Activated naive CD8-positive, alpha-beta T cell treated with anti-CD3 and anti-CD28 coated beads, Interleukin-2, amount 10 ng/mL, durations not matched to agents 7 days and 5 days (primary cell): ENCODE measurements around the gene IGLL1. TPM values are rescaled to one million over a fixed set of nuclear protein-coding genes. Genes with fewer than 3 reads are reported as not detected.
A peak's percentile ranks its signal among the peaks of the same experiment; 100 is the strongest.
"Not testable (repeated sequence)": the region's sequence is repeated elsewhere in the genome, so short reads cannot be mapped to it uniquely, and the experiment has no call there.

Source experiments
- ATAC-seq: fragments of 150-1000 bp; cut with Tn5 transposase; one replicate; pipeline ENCODE4 v1.10.0; 2021; ENCODE audit warnings: low read depth, moderate library complexity
- POLR2A ChIA-PET: fragments of 350-600 bp; sonication (Branson Sonifier 250); formaldehyde crosslinking; loops from one replicate; lab custom pipeline; 2021; ENCODE audit warnings: antibody characterized with exemption; lab: Charles Lee
- DNase-seq: peaks from one replicate; pipeline ENCODE4 v3.0.0; 2021
- H3K27ac Mint-ChIP-seq: one replicate; pipeline ENCODE4 v1.8.0; 2022; ENCODE audit warnings: mild to moderate bottlenecking, mixed read lengths
- H3K27me3 Mint-ChIP-seq: one replicate; pipeline ENCODE4 v1.8.0; 2022; ENCODE audit warnings: mild to moderate bottlenecking, moderate library complexity, mixed read lengths
- H3K36me3 Mint-ChIP-seq: one replicate; pipeline ENCODE4 v1.8.0; 2021; ENCODE audit warnings: mild to moderate bottlenecking, mixed read lengths
- H3K4me1 Mint-ChIP-seq: one replicate; pipeline ENCODE4 v1.8.0; 2021; ENCODE audit warnings: mixed read lengths
- H3K4me3 Mint-ChIP-seq: one replicate; pipeline ENCODE4 v1.8.0; 2022; ENCODE audit warnings: mild to moderate bottlenecking, moderate library complexity, mixed read lengths
- H3K9me3 Mint-ChIP-seq: one replicate; pipeline ENCODE4 v1.8.0; 2021; ENCODE audit warnings: mixed read lengths
- total RNA-seq, 2 experiments: library from RNA; stranded (reverse); gene quantifications; one replicate each; pipeline ENCODE4 v1.2.3, GENCODE V29; 2021

The IGLL1 gene
- total RNA-seq, 2 experiments from 2014 or later: not detected

- H3K4me1 Mint-ChIP-seq: peaks cover 16% of the 10 kb centered on the region
- POLR2A ChIA-PET: no interaction called here
- H3K4me3 Mint-ChIP-seq: no peak overlapping the region
- no peak overlapping the region for H3K27ac Mint-ChIP-seq
- ATAC-seq (no peak), DNase-seq (no peak)
- peaks cover 38% of the 10 kb centered on the region for H3K27me3 Mint-ChIP-seq
- no peaks in the 10 kb centered on the region for H3K36me3 Mint-ChIP-seq
- H3K9me3 Mint-ChIP-seq: no peaks in the 10 kb centered on the region
These were observed 3.4 kb downstream of the IGLL1 start for GRCh38 chr22:23576681-23577080.

- POLR2A ChIA-PET: no interaction called here
- peaks cover 7% of the 10 kb centered on the region for H3K4me1 Mint-ChIP-seq
- DNase-seq (peak; percentile 14), ATAC-seq (no peak)
- H3K36me3 Mint-ChIP-seq: no peaks in the 10 kb centered on the region
- H3K27me3 Mint-ChIP-seq: peaks cover 32% of the 10 kb centered on the region
- no peak overlapping the region for H3K4me3 Mint-ChIP-seq
- H3K9me3 Mint-ChIP-seq: no peaks in the 10 kb centered on the region
- no peak overlapping the region for H3K27ac Mint-ChIP-seq
These were observed 4.5 kb downstream of the IGLL1 start for GRCh38 chr22:23575601-23576000.

DNA sequence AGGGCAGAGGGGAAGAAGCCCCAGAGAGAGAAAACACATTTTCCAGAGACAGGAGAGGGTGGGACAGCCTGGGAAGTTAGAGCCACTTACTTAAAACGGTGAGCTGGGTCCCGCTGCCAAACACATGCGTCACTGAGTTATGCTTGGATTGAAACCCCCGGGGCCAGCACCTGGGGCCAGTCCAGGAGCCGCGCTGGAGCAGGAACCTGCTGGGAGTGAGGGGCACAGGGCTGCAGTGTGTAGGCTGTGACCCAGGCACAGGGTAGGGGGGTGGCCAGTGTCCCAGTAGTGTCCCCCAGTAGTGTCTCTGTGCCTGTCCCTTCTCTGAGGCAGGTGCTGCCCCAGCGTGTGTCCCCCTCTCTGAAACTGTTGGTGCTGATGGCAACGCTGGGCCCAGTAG, 5.2 kb downstream of the IGLL1 start:
- peaks cover 32% of the 10 kb centered on the region for H3K27me3 Mint-ChIP-seq
- no peak overlapping the region for H3K27ac Mint-ChIP-seq
- POLR2A ChIA-PET: no interaction called here
- DNase-seq (peak; percentile 12), ATAC-seq (no peak)
- H3K9me3 Mint-ChIP-seq: no peaks in the 10 kb centered on the region
- H3K36me3 Mint-ChIP-seq: no peaks in the 10 kb centered on the region
- peaks cover 6% of the 10 kb centered on the region for H3K4me1 Mint-ChIP-seq
- no peak overlapping the region for H3K4me3 Mint-ChIP-seq

DNA sequence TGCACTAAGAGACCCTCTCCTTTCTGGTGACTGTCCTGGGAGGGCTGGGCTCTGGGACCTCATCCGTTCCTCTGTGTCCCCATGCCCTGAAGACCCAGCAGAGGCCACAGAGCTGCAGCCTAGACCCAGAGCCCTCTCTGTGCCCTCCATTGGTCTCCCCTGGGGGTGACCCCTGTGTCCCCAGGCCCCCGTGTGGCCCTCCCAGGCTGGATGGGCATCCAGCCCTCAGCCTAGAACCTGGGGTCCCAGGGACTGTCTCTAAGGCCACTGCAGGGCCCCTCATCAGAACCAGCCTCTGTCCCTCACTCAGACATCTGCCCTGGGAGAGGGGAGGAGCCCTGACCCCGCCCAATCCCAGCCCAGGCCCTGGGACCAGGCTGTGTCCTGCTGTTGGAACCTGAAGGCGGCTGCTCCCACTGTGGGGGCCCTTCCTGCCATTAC, 5.7 kb downstream of the IGLL1 start:
- DNase-seq: peak; percentile 26
- Mint-ChIP-seq H3K36me3 (no peaks in the 10 kb centered on the region), H3K4me1 (peaks cover 6% of the 10 kb centered on the region), H3K27ac (no peak overlapping the region), H3K9me3 (no peaks in the 10 kb centered on the region), H3K4me3 (no peak overlapping the region), H3K27me3 (peaks cover 32% of the 10 kb centered on the region)
- POLR2A ChIA-PET: no interaction called here
- no peak for ATAC-seq

GRCh38 chr22:23573701-23574235, 6.3 kb downstream of the IGLL1 start:
- H3K4me3 Mint-ChIP-seq, H3K36me3 Mint-ChIP-seq, ATAC-seq, POLR2A ChIA-PET, H3K9me3 Mint-ChIP-seq, H3K4me1 Mint-ChIP-seq, H3K27ac Mint-ChIP-seq: not testable (repeated sequence)
- peak; percentile 18 for DNase-seq
- H3K27me3 Mint-ChIP-seq: peaks cover 28% of the 10 kb centered on the region

- H3K27ac Mint-ChIP-seq, H3K4me3 Mint-ChIP-seq, H3K4me1 Mint-ChIP-seq, ATAC-seq, H3K36me3 Mint-ChIP-seq, H3K9me3 Mint-ChIP-seq, POLR2A ChIA-PET: not testable (repeated sequence)
- H3K27me3 Mint-ChIP-seq: peaks cover 23% of the 10 kb centered on the region
- peak; percentile 6 for DNase-seq
These were observed 7.0 kb downstream of the IGLL1 start for GRCh38 chr22:23573106-23573505.

DNA sequence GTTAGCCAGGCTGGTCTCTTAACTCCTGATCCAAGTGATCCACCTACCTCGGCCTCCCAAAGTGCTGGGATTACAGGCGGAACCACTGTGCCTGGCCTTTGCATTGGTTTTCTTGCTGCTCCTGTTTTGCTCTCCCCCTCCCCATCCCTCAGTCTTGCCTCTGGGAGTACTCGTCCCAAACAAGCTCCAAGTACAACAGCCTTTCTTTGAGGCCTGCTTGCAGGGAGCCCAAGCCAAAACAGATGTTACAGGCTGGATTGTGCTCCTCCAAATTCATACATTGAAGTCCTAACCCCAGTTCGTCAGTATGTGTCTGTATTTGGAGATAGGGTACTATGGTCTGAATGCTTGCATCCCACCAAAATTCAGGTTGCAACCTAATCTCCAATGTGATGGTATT, 8.6 kb downstream of the IGLL1 start:
- Mint-ChIP-seq H3K36me3 (no peaks in the 10 kb centered on the region), H3K4me1 (peaks cover under 1% of the 10 kb centered on the region), H3K4me3 (no peak overlapping the region), H3K9me3 (no peaks in the 10 kb centered on the region), H3K27ac (no peak overlapping the region), H3K27me3 (peaks cover 18% of the 10 kb centered on the region)
- DNase-seq (no peak), ATAC-seq (no peak)
- POLR2A ChIA-PET: no interaction called here

DNA sequence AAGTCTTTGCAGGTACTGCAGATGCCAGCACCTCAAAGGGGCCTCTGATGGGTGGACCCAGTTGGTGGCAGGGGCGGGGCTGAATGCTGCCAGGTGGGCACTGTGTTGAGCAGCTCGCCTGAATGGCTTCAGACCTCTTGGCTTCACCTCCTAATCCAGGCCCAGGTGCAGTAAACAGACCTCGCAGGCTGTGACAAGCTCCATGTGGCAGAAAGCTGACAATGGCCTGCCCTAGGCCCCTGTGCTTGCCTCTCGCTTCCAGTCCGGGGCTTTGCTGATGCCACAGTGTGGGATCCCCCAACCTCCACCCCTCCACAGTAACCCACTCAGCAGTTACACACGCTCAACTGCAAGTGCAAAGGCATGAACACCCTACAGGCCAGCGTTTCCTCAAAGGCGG, 9.4 kb downstream of the IGLL1 start:
- H3K27me3 Mint-ChIP-seq: peaks cover 14% of the 10 kb centered on the region
- no peak overlapping the region for H3K4me3 Mint-ChIP-seq
- ATAC-seq: no peak
- H3K4me1 Mint-ChIP-seq: peaks cover 2% of the 10 kb centered on the region
- no peaks in the 10 kb centered on the region for H3K9me3 Mint-ChIP-seq
- POLR2A ChIA-PET: no interaction called here
- H3K27ac Mint-ChIP-seq: no peak overlapping the region
- H3K36me3 Mint-ChIP-seq: no peaks in the 10 kb centered on the region
- DNase-seq: no peak

GRCh38 chr22:23569716-23570115, 10.4 kb downstream of the IGLL1 start:
- Mint-ChIP-seq H3K27ac (no peak overlapping the region), H3K4me1 (peaks cover 5% of the 10 kb centered on the region), H3K27me3 (peaks cover 21% of the 10 kb centered on the region), H3K9me3 (no peaks in the 10 kb centered on the region), H3K36me3 (no peaks in the 10 kb centered on the region), H3K4me3 (no peak overlapping the region)
- ATAC-seq (no peak), DNase-seq (no peak)
- POLR2A ChIA-PET: no interaction called here

DNA sequence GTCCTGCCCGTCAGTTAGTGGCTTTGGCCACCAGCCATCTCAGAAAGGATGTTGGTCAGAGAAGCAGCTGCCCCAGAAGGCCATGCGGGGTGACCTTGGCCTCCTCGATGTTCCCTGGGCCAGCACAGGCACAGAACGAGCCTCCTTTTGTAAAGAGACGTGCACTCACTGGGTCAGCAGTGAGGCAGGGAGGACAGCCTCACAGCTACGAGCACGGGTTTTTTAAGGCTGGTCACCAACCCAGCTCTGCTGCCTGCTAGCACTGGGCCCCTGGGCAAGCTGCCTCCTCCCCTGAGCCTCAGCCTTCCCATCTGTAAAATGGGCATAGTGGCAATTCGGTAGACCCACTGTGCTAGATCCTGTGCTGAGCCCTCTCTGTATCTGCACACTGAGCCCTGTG, 10.8 kb downstream of the IGLL1 start:
- peaks cover 5% of the 10 kb centered on the region for H3K4me1 Mint-ChIP-seq
- H3K36me3 Mint-ChIP-seq: no peaks in the 10 kb centered on the region
- no peak overlapping the region for H3K4me3 Mint-ChIP-seq
- H3K27ac Mint-ChIP-seq: no peak overlapping the region
- H3K9me3 Mint-ChIP-seq: no peaks in the 10 kb centered on the region
- peaks cover 26% of the 10 kb centered on the region for H3K27me3 Mint-ChIP-seq
- POLR2A ChIA-PET: no interaction called here
- DNase-seq: no peak
- ATAC-seq: no peak

GRCh38 chr22:23566705-23567475, 13.2 kb downstream of the IGLL1 start:
- DNase-seq (no peak), ATAC-seq (no peak)
- POLR2A ChIA-PET: no interaction called here
- Mint-ChIP-seq H3K4me3 (no peak overlapping the region), H3K4me1 (peaks cover 5% of the 10 kb centered on the region), H3K27me3 (peaks cover 35% of the 10 kb centered on the region), H3K9me3 (no peaks in the 10 kb centered on the region), H3K27ac (no peak overlapping the region), H3K36me3 (no peaks in the 10 kb centered on the region)

DNA sequence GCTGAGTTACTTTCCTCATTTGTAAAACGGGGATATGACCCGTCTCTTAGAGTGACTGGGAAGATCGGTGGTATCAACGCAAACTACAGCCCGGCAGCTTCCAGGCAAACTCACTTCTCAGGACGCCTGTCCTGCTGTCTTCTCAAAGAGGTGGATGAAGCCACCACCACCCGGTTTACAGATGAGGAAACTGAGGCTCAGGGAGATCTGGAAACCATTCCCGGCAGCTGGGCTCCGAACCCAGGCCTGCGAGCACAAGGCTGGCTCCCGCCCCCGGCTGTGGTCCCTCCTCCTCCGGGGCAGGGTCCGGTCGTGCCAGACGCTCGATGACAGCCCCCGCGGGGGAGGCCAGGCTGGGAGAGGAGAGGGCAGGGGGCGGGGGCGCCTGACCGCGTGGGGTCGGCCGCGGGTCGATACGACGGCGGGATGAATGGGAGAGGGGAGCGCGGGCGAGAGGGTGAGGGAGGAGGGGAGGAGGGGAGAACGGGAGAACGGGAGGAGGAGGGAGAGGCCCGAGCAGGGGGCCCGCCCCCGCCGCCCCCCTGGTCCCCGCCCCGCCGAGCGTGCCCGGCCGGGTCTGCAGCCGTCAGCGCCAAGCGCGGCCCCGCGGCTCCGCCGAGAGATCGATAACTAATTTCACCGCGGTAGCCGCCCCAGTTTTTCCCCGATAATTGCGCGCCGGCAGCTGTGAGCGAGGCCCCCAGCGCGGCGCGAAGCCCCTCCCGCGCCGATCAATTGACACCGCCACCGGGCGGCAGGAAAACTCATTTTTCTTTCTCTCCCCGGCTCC, 14.0 kb downstream of the IGLL1 start:
- no peak for DNase-seq
- Mint-ChIP-seq H3K4me3 (peak overlapping the region; percentile 70), H3K27ac (no peak overlapping the region), H3K27me3 (peaks cover 35% of the 10 kb centered on the region), H3K9me3 (no peaks in the 10 kb centered on the region), H3K4me1 (peaks cover 5% of the 10 kb centered on the region), H3K36me3 (no peaks in the 10 kb centered on the region)
- no peak for ATAC-seq
- POLR2A ChIA-PET: no interaction called here

DNA sequence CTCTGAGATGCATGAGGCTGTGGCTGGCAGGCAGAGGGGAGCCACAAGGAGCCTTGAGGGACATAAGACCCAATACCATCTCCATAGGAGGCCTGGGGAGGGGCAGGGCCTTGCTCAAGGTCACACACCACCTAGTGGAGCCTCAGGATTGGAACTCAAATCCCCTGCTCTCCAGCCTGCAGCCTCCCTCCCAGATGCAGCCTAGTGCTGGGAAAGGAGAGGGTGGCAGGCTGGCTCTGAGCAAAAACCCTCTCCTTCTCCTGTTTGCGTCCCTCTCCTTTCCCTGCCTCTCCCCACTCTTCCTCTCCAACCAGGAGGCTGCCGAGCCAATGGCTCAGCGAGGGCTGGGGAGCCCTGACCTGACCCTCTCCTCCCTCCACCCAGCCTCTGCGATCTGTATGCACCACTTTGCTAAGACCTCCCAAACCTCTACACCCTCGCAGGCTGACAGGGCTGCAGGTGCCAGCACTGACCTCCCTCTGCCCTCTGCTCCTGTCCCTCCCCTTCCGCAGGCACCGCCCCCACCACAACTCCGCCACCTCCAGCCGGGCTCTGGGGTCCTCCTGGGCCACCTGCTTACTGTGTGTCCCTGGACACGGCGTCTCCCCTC, 14.7 kb downstream of the IGLL1 start:
- peaks cover 5% of the 10 kb centered on the region for H3K4me1 Mint-ChIP-seq
- peak overlapping the region; percentile 70 for H3K4me3 Mint-ChIP-seq
- peaks cover 35% of the 10 kb centered on the region for H3K27me3 Mint-ChIP-seq
- DNase-seq: no peak
- no peaks in the 10 kb centered on the region for H3K36me3 Mint-ChIP-seq
- no peak for ATAC-seq
- H3K9me3 Mint-ChIP-seq: no peaks in the 10 kb centered on the region
- no peak overlapping the region for H3K27ac Mint-ChIP-seq
- POLR2A ChIA-PET: interaction anchor here (0.7 kb wide), 2 partner anchors 37 to 80 kb away, joined by 3 to 4 read pairs; no protein-coding TSS in a partner anchor
